ENCODE data around the gene ARL4A. TPM values are rescaled to one million over a fixed set of nuclear protein-coding genes. Genes with fewer than 3 reads are reported as not detected.

The ARL4A gene
- polyA plus RNA-seq, 1 donor (not counting 4 experiments of a cell fraction or from before 2014, with no cell fraction given): 17.1 TPM

GRCh38 chr7:12706900-12707536 lies 19.6 kb downstream of the ARL4A start:
- H3K27me3 ChIP-seq (ENCODE audit: control insufficient read depth, extremely low read depth, insufficient read depth, low read length): no peaks in the 10 kb centered on the region
- H3K9me1 ChIP-seq (ENCODE audit: control insufficient read depth, extremely low read depth, insufficient read depth, low read length): no peaks in the 10 kb centered on the region
- H3K27ac ChIP-seq (ENCODE audit: control insufficient read depth, insufficient read depth, low read length): peak overlapping the region; percentile 32
- H3K36me3 ChIP-seq (ENCODE audit: control insufficient read depth in 2 of 2, extremely low read depth in 1 of 2, insufficient read depth in 2 of 2, low read length in 2 of 2): no peaks in the 10 kb centered on the region
- peaks cover 29% of the 10 kb centered on the region for H3K4me1 ChIP-seq (ENCODE audit: control insufficient read depth, extremely low read depth, insufficient read depth, low read length)
- no peak overlapping the region for H3K9ac ChIP-seq (ENCODE audit: control insufficient read depth, extremely low read depth, insufficient read depth, low read length)
- dilution Hi-C loops (cut with MboI; ENCODE audit: extremely low pct_ligation_motif_present, low sequenced_read_pairs): no loop called here
- H3K79me2 ChIP-seq (ENCODE audit: control insufficient read depth, insufficient read depth, low read length): no peaks in the 10 kb centered on the region
- FAIRE-seq (peak; percentile 67), DNase-seq (ENCODE audit: low read depth, low spot score) (no peak)
- H2AFZ ChIP-seq (ENCODE audit: control insufficient read depth, low read length): no peak overlapping the region
- no peak for TF ChIP-seq EZH2 (IDR thresholded peaks at IDR 0.05; ENCODE audit: low read length)
- TF ChIP-seq CTCF (optimal IDR thresholded peaks at IDR 0.05 in 1 of 3, IDR thresholded peaks at IDR 0.05 in 1 of 3, conservative IDR thresholded peaks at IDR 0.05 in 1 of 3; ENCODE audit: extremely low read depth in 1 of 3, insufficient read depth in 2 of 3, low read length in 3 of 3): no peak
- H3K4me3 ChIP-seq (ENCODE audit: control insufficient read depth in 2 of 3, extremely low read depth in 1 of 3, insufficient read depth in 2 of 3, low read depth in 1 of 3, low read length in 3 of 3): no peak overlapping the region
- no peaks in the 10 kb centered on the region for H3K9me3 ChIP-seq (ENCODE audit: control insufficient read depth, low read depth, low read length)
- no peaks in the 10 kb centered on the region for H4K20me1 ChIP-seq (ENCODE audit: control insufficient read depth, extremely low read depth, insufficient read depth, low read length)
- H3K4me2 ChIP-seq (ENCODE audit: control insufficient read depth, extremely low read depth, insufficient read depth, low read depth, low read length): peak overlapping the region; percentile 34

DNA sequence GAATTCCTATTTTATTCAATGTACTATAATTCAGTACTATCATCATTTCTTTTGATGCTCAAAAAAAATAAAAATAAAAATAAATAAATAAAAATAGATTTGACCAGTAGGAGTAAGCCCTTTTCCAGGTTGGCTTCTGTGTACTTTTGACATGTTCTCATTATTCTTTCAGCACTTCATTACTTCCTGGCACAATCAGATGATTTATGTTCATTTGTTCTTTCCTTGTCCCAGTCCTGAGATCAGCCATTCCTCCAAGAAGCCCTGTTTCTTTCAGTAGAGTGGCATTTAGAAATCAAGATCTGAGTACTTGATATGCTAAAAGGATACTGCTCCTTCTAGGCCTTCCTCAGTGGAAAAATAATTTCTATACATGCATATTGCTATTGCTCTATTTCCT lies 20.9 kb downstream of the ARL4A start:
- no peak for FAIRE-seq
- no peaks in the 10 kb centered on the region for H3K36me3 ChIP-seq (ENCODE audit: control insufficient read depth in 2 of 2, extremely low read depth in 1 of 2, insufficient read depth in 2 of 2, low read length in 2 of 2)
- H3K79me2 ChIP-seq (ENCODE audit: control insufficient read depth, insufficient read depth, low read length): no peaks in the 10 kb centered on the region
- H3K27me3 ChIP-seq (ENCODE audit: control insufficient read depth, extremely low read depth, insufficient read depth, low read length): no peaks in the 10 kb centered on the region
- no peaks in the 10 kb centered on the region for H4K20me1 ChIP-seq (ENCODE audit: control insufficient read depth, extremely low read depth, insufficient read depth, low read length)
- H2AFZ ChIP-seq (ENCODE audit: control insufficient read depth, low read length): no peak overlapping the region
- no peaks in the 10 kb centered on the region for H3K9me3 ChIP-seq (ENCODE audit: control insufficient read depth, low read depth, low read length)
- no peaks in the 10 kb centered on the region for H3K9me1 ChIP-seq (ENCODE audit: control insufficient read depth, extremely low read depth, insufficient read depth, low read length)
- H3K4me3 ChIP-seq (ENCODE audit: control insufficient read depth in 2 of 3, extremely low read depth in 1 of 3, insufficient read depth in 2 of 3, low read depth in 1 of 3, low read length in 3 of 3): no peak overlapping the region
- no peak overlapping the region for H3K9ac ChIP-seq (ENCODE audit: control insufficient read depth, extremely low read depth, insufficient read depth, low read length)
- no peak for DNase-seq (ENCODE audit: low read depth, low spot score)
- H3K4me1 ChIP-seq (ENCODE audit: control insufficient read depth, extremely low read depth, insufficient read depth, low read length): peaks cover 29% of the 10 kb centered on the region
- no peak overlapping the region for H3K4me2 ChIP-seq (ENCODE audit: control insufficient read depth, extremely low read depth, insufficient read depth, low read depth, low read length)
- no peak for TF ChIP-seq CTCF (optimal IDR thresholded peaks at IDR 0.05 in 1 of 3, IDR thresholded peaks at IDR 0.05 in 1 of 3, conservative IDR thresholded peaks at IDR 0.05 in 1 of 3; ENCODE audit: extremely low read depth in 1 of 3, insufficient read depth in 2 of 3, low read length in 3 of 3)
- TF ChIP-seq EZH2 (IDR thresholded peaks at IDR 0.05; ENCODE audit: low read length): no peak
- H3K27ac ChIP-seq (ENCODE audit: control insufficient read depth, insufficient read depth, low read length): no peak overlapping the region
- dilution Hi-C loops (cut with MboI; ENCODE audit: extremely low pct_ligation_motif_present, low sequenced_read_pairs): no loop called here

Measured in keratinocyte (primary cell).